ENCODE data around the gene ADAMTS16.

ADAMTS16 gene

GRCh38 chr5:5302201-5302600, 162.1 kb downstream of the ADAMTS16 start:
- no peak for TF ChIP-seq GLIS3 (CRISPR knock-in tag; IDR thresholded peaks at IDR 0.05)
- TF ChIP-seq ZFP3 (CRISPR knock-in tag; IDR thresholded peaks at IDR 0.05): no peak
- TF ChIP-seq ZNF70 (CRISPR knock-in tag; IDR thresholded peaks at IDR 0.05): no peak
- no peak for TF ChIP-seq ARNTL (CRISPR knock-in tag; IDR thresholded peaks at IDR 0.05; ENCODE audit: borderline replicate concordance, low read depth)
- TF ChIP-seq, protein P1, sequence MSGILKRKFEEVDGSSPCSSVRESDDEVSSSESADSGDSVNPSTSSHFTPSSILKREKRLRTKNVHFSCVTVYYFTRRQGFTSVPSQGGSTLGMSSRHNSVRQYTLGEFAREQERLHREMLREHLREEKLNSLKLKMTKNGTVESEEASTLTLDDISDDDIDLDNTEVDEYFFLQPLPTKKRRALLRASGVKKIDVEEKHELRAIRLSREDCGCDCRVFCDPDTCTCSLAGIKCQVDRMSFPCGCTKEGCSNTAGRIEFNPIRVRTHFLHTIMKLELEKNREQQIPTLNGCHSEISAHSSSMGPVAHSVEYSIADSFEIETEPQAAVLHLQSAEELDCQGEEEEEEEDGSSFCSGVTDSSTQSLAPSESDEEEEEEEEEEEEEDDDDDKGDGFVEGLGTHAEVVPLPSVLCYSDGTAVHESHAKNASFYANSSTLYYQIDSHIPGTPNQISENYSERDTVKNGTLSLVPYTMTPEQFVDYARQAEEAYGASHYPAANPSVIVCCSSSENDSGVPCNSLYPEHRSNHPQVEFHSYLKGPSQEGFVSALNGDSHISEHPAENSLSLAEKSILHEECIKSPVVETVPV (CRISPR knock-in tag; IDR thresholded peaks at IDR 0.05): no peak
- TF ChIP-seq ZNF8 (CRISPR knock-in tag; IDR thresholded peaks at IDR 0.05): no peak
- TF ChIP-seq BACH2 (CRISPR knock-in tag; IDR thresholded peaks at IDR 0.05; ENCODE audit: borderline replicate concordance): no peak
- TF ChIP-seq ZNF565 (CRISPR knock-in tag; conservative IDR thresholded peaks at IDR 0.05; ENCODE audit: low read depth): no peak
- no peak for TF ChIP-seq RARB (CRISPR knock-in tag; IDR thresholded peaks at IDR 0.05)
- TF ChIP-seq OSR1 (CRISPR knock-in tag; IDR thresholded peaks at IDR 0.05): no peak
- TF ChIP-seq CSDC2 (CRISPR knock-in tag; IDR thresholded peaks at IDR 0.05): no peak
- TF ChIP-seq TCF4 (CRISPR knock-in tag; IDR thresholded peaks at IDR 0.05; ENCODE audit: borderline replicate concordance): no peak
- ATAC-seq: no peak

DNA sequence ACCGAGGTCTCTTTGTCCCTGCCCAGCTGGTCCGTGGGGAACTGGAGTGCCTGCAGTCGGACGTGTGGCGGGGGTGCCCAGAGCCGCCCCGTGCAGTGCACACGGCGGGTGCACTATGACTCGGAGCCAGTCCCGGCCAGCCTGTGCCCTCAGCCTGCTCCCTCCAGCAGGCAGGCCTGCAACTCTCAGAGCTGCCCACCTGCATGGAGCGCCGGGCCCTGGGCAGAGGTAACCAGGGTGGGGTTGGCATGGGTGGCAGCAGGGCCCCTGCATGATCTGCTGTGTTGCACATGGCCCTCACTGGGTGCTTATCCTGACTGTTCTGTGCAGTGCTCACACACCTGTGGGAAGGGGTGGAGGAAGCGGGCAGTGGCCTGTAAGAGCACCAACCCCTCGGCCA, 163.1 kb downstream of the ADAMTS16 start:
- TF ChIP-seq ESRRG (CRISPR knock-in tag; IDR thresholded peaks at IDR 0.05) (no peak), ZFP30 (CRISPR knock-in tag; IDR thresholded peaks at IDR 0.05) (no peak), OSR1 (CRISPR knock-in tag; IDR thresholded peaks at IDR 0.05) (no peak), PPARA (CRISPR knock-in tag; IDR thresholded peaks at IDR 0.05; ENCODE audit: borderline replicate concordance) (no peak), ZNF565 (CRISPR knock-in tag; conservative IDR thresholded peaks at IDR 0.05; ENCODE audit: low read depth) (no peak), POU6F1 (CRISPR knock-in tag; IDR thresholded peaks at IDR 0.05; ENCODE audit: borderline replicate concordance, low read depth) (no peak), CSDC2 (CRISPR knock-in tag; IDR thresholded peaks at IDR 0.05) (no peak), ZNF8 (CRISPR knock-in tag; IDR thresholded peaks at IDR 0.05) (no peak), BACH2 (CRISPR knock-in tag; IDR thresholded peaks at IDR 0.05; ENCODE audit: borderline replicate concordance) (no peak), RARB (CRISPR knock-in tag; IDR thresholded peaks at IDR 0.05) (no peak), TSHZ2 (CRISPR knock-in tag; IDR thresholded peaks at IDR 0.05) (no peak)
- no peak for ATAC-seq

- TF ChIP-seq, protein P2, sequence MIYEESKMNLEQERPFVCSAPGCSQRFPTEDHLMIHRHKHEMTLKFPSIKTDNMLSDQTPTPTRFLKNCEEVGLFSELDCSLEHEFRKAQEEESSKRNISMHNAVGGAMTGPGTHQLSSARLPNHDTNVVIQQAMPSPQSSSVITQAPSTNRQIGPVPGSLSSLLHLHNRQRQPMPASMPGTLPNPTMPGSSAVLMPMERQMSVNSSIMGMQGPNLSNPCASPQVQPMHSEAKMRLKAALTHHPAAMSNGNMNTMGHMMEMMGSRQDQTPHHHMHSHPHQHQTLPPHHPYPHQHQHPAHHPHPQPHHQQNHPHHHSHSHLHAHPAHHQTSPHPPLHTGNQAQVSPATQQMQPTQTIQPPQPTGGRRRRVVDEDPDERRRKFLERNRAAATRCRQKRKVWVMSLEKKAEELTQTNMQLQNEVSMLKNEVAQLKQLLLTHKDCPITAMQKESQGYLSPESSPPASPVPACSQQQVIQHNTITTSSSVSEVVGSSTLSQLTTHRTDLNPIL (CRISPR knock-in tag; IDR thresholded peaks at IDR 0.05; ENCODE audit: low read depth): no peak
- no peak for TF ChIP-seq ISL1 (CRISPR knock-in tag; IDR thresholded peaks at IDR 0.05)
- TF ChIP-seq, protein P3, sequence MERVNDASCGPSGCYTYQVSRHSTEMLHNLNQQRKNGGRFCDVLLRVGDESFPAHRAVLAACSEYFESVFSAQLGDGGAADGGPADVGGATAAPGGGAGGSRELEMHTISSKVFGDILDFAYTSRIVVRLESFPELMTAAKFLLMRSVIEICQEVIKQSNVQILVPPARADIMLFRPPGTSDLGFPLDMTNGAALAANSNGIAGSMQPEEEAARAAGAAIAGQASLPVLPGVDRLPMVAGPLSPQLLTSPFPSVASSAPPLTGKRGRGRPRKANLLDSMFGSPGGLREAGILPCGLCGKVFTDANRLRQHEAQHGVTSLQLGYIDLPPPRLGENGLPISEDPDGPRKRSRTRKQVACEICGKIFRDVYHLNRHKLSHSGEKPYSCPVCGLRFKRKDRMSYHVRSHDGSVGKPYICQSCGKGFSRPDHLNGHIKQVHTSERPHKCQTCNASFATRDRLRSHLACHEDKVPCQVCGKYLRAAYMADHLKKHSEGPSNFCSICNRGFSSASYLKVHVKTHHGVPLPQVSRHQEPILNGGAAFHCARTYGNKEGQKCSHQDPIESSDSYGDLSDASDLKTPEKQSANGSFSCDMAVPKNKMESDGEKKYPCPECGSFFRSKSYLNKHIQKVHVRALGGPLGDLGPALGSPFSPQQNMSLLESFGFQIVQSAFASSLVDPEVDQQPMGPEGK (CRISPR knock-in tag; IDR thresholded peaks at IDR 0.05; ENCODE audit: borderline replicate concordance): no peak
- TF ChIP-seq ZNF8 (CRISPR knock-in tag; IDR thresholded peaks at IDR 0.05): no peak
- TF ChIP-seq RARB (CRISPR knock-in tag; IDR thresholded peaks at IDR 0.05): no peak
- TF ChIP-seq ZNF70 (CRISPR knock-in tag; IDR thresholded peaks at IDR 0.05): no peak
- TF ChIP-seq ZFP30 (CRISPR knock-in tag; IDR thresholded peaks at IDR 0.05): no peak
- no peak for TF ChIP-seq CSDC2 (CRISPR knock-in tag; IDR thresholded peaks at IDR 0.05)
- TF ChIP-seq POU6F1 (CRISPR knock-in tag; IDR thresholded peaks at IDR 0.05; ENCODE audit: borderline replicate concordance, low read depth): no peak
- TF ChIP-seq OSR1 (CRISPR knock-in tag; IDR thresholded peaks at IDR 0.05): no peak
- no peak for TF ChIP-seq TSHZ2 (CRISPR knock-in tag; IDR thresholded peaks at IDR 0.05)
- TF ChIP-seq TCF4 (CRISPR knock-in tag; IDR thresholded peaks at IDR 0.05; ENCODE audit: borderline replicate concordance): no peak
- TF ChIP-seq ZFP3 (CRISPR knock-in tag; IDR thresholded peaks at IDR 0.05): no peak
- TF ChIP-seq GLIS3 (CRISPR knock-in tag; IDR thresholded peaks at IDR 0.05): no peak
- no peak for TF ChIP-seq ZNF565 (CRISPR knock-in tag; conservative IDR thresholded peaks at IDR 0.05; ENCODE audit: low read depth)
- no peak for TF ChIP-seq PPARA (CRISPR knock-in tag; IDR thresholded peaks at IDR 0.05; ENCODE audit: borderline replicate concordance)
- no peak for TF ChIP-seq TOX (CRISPR knock-in tag; IDR thresholded peaks at IDR 0.05; ENCODE audit: borderline replicate concordance)
These were observed 164.4 kb downstream of the ADAMTS16 start for GRCh38 chr5:5304361-5305020.

More at GRCh38 chr5:5304361-5305020, 164.4 kb downstream of the ADAMTS16 start:
- ATAC-seq: no peak

Measured in SK-N-SH treated with all-trans-retinoic acid at 6 μM for 48 hours (cell line).